Left lung (tissue), 10 donors: ENCODE results near the gene NFIC. TPM values are rescaled to one million over a fixed set of nuclear protein-coding genes. Genes with fewer than 3 reads are reported as not detected.

ENCODE experiments used
- ATAC-seq: fragments of 200-7000 bp; cut with Tn5 transposase; one replicate; pipeline ENCODE4 v1.9.1; 2020; ENCODE audit warnings: moderate library complexity
- DNase-seq, 4 donors: peaks; one replicate each; pipeline ENCODE4 v3.0.0-alpha.2; 2013 to 2020
- H3K27ac ChIP-seq, 2 donors: fragments of 200-600 bp; sonication (generic) in 1 of 2; one replicate each; pipeline versions ENCODE4 v1.5.0 to v1.8.0; 2020 to 2021
- H3K27me3 ChIP-seq, 2 donors: fragments of 200-600 bp; sonication (generic) in 1 of 2; one replicate each; pipeline versions ENCODE4 v1.5.0 to v1.8.0; 2020 to 2021
- H3K36me3 ChIP-seq, 2 donors: fragments of 200-600 bp; sonication (generic) in 1 of 2; one replicate each; pipeline versions ENCODE4 v1.5.0 to v1.8.0; 2020 to 2021
- H3K4me1 ChIP-seq, 2 donors: fragments of 200-600 bp; one replicate each; pipeline ENCODE4 v1.8.0; 2021
- H3K4me3 ChIP-seq, 2 donors: fragments of 200-600 bp; sonication (generic) in 1 of 2; one replicate each; pipeline versions ENCODE4 v1.5.0 to v1.8.0; 2020 to 2021; ENCODE audit warnings: mild to moderate bottlenecking in 1 of 2
- H3K9me3 ChIP-seq, 2 donors: fragments of 200-600 bp; sonication (generic) in 1 of 2; one replicate each; pipeline versions ENCODE4 v1.5.0 to v1.8.0; 2020 to 2021
- CTCF ChIP-seq, 2 donors: fragments of 200-600 bp; sonication (generic) in 1 of 2; IDR thresholded peaks; one replicate each; pipeline versions ENCODE4 v1.5.0 to v1.8.0; 2021; ENCODE audit warnings: antibody characterized with exemption in 2 of 2
- intact Hi-C, 2 donors: fragments of 100-400 bp; cut with DNase I; formaldehyde crosslinking; loops; one replicate each; pipeline versions ENCODE4 v1.11.2 to v1.14.2; 2022
- polyA plus RNA-seq, 6 donors: library from polyadenylated mRNA; unstranded; fragments of 120-200 nt; gene quantifications; one replicate each; pipeline ENCODE4 v1.2.1, GENCODE V29; 2013; ENCODE audit not compliant: insufficient read length in 6 of 6
- total RNA-seq, 2 donors: library from RNA; stranded (reverse); fragmentation: NEBNext Ultra II Directional; extraction: Animal tissue kit (Norgen Biotek cat#: 25700); gene quantifications; one replicate each; pipeline ENCODE4 v1.2.1, GENCODE V29; 2021
- donor health status: DM: no; HTN: yes; CAD: no.
- donor health status: DM: no; HTN: no; CAD: no.

Gene NFIC
- total and polyA plus RNA-seq, 8 donors, result 37.2 to 163 (median 55.7) TPM

GRCh38 chr19:3405261-3405653 lies 38.9 kb downstream of the NFIC start:
- intact Hi-C loops, result no loop called here
- no peak for TF ChIP-seq CTCF (IDR thresholded peaks at IDR 0.05)
- H3K27me3 ChIP-seq, result no peaks in the 10 kb centered on the region
- peaks cover 0 to 26% of the 10 kb centered on the region in 2 donors for H3K36me3 ChIP-seq
- ATAC-seq (no peak), DNase-seq (no peak)
- peak overlapping the region in 1 of 2 donors; percentile 24 for H3K4me3 ChIP-seq
- peaks cover 13 to 79% of the 10 kb centered on the region in 2 donors for H3K4me1 ChIP-seq
- peak overlapping the region; percentile 94 to 97 for H3K27ac ChIP-seq
- no peaks in the 10 kb centered on the region for H3K9me3 ChIP-seq

GRCh38 chr19:3406571-3407111 lies 40.3 kb downstream of the NFIC start:
- no peak for TF ChIP-seq CTCF (IDR thresholded peaks at IDR 0.05)
- H3K36me3 ChIP-seq, result peaks cover 0 to 40% of the 10 kb centered on the region in 2 donors
- no peak overlapping the region for H3K4me3 ChIP-seq
- intact Hi-C loops, result no loop called here
- no peaks in the 10 kb centered on the region for H3K9me3 ChIP-seq
- ATAC-seq (no peak), DNase-seq (no peak)
- peaks cover 13 to 65% of the 10 kb centered on the region in 2 donors for H3K4me1 ChIP-seq
- no peaks in the 10 kb centered on the region for H3K27me3 ChIP-seq
- H3K27ac ChIP-seq, result no peak overlapping the region

GRCh38 chr19:3407556-3408516 lies 41.5 kb downstream of the NFIC start:
- ATAC-seq (no peak), DNase-seq (peak in 2 of 4 donors; percentile 58 to 76)
- no peaks in the 10 kb centered on the region for H3K27me3 ChIP-seq
- H3K4me3 ChIP-seq, result no peak overlapping the region
- TF ChIP-seq CTCF (IDR thresholded peaks at IDR 0.05), result no peak
- H3K9me3 ChIP-seq, result no peaks in the 10 kb centered on the region
- intact Hi-C loops, result no loop called here
- H3K36me3 ChIP-seq, result peaks cover 0 to 51% of the 10 kb centered on the region in 2 donors
- peak overlapping the region; percentile 63 to 71 for H3K27ac ChIP-seq
- peaks cover 13 to 61% of the 10 kb centered on the region in 2 donors for H3K4me1 ChIP-seq

GRCh38 chr19:3408996-3409345 lies 42.6 kb downstream of the NFIC start:
- Histone ChIP-seq H3K4me3 (no peak overlapping the region), H3K27me3 (no peaks in the 10 kb centered on the region), H3K27ac (peak overlapping the region; percentile 48 to 71), H3K4me1 (peaks cover 6 to 53% of the 10 kb centered on the region in 2 donors), H3K36me3 (peaks cover 0 to 60% of the 10 kb centered on the region in 2 donors), H3K9me3 (no peaks in the 10 kb centered on the region)
- intact Hi-C loops, result no loop called here
- TF ChIP-seq CTCF (IDR thresholded peaks at IDR 0.05), result no peak
- ATAC-seq (no peak), DNase-seq (no peak)
